Liver (tissue), 9 donors: Measurements from ENCODE around the gene BCAR1. TPM values are rescaled to one million over a fixed set of nuclear protein-coding genes. Genes with fewer than 3 reads are reported as not detected.

Experiments
- DNase-seq: peaks from one replicate; pipeline ENCODE4 v3.0.0-alpha.2; 2017; ENCODE audit warnings: low spot score
- H3K27ac ChIP-seq, 2 donors: one replicate each; pipeline ENCODE4 v1.7.0; 2013; ENCODE audit warnings: inconsistent platforms in 2 of 2, low read length in 2 of 2, control low read depth in 1 of 2, low read depth in 1 of 2, mild to moderate bottlenecking in 1 of 2
- H3K27me3 ChIP-seq, 4 donors: one replicate each; pipeline versions ENCODE4 v1.6.1 to v1.7.0; 2013; ENCODE audit warnings: low read length in 3 of 4, inconsistent platforms in 1 of 4, mild to moderate bottlenecking in 1 of 4, moderate library complexity in 1 of 4; ENCODE audit not compliant: control insufficient read depth in 4 of 4, insufficient read depth in 4 of 4
- H3K36me3 ChIP-seq, 4 donors: one replicate each; pipeline versions ENCODE4 v1.6.1 to v1.7.0; 2013; ENCODE audit warnings: low read length in 3 of 4, mild to moderate bottlenecking in 3 of 4, low read depth in 1 of 4, moderate library complexity in 1 of 4; ENCODE audit not compliant: control insufficient read depth in 4 of 4, insufficient read depth in 3 of 4
- H3K4me1 ChIP-seq, 4 donors: one replicate each; pipeline versions ENCODE4 v1.6.1 to v1.7.0; 2013; ENCODE audit warnings: low read length in 3 of 4, mild to moderate bottlenecking in 3 of 4, moderate library complexity in 1 of 4; ENCODE audit not compliant: control insufficient read depth in 4 of 4, insufficient read depth in 4 of 4
- H3K4me3 ChIP-seq, 3 donors: one replicate each; pipeline versions ENCODE4 v1.6.1 to v1.7.0; 2013; ENCODE audit warnings: low read length in 3 of 3, control low read depth in 1 of 3, low read depth in 1 of 3, mild to moderate bottlenecking in 1 of 3
- H3K9ac ChIP-seq, 2 donors: one replicate each; pipeline ENCODE4 v1.7.0; 2013; ENCODE audit warnings: low read length in 2 of 2, mild to moderate bottlenecking in 2 of 2, moderate library complexity in 2 of 2, control low read depth in 1 of 2, low read depth in 1 of 2
- H3K9me3 ChIP-seq, 4 donors: one replicate each; pipeline versions ENCODE4 v1.6.1 to v1.7.0; 2013; ENCODE audit warnings: low read length in 3 of 4; ENCODE audit not compliant: control insufficient read depth in 4 of 4
- ATF3 ChIP-seq: IDR thresholded peaks from 2 replicates; pipeline ENCODE4 v1.6.1; 2016; ENCODE audit warnings: antibody characterized with exemption
- FOXA1 ChIP-seq: IDR thresholded peaks from 2 replicates; pipeline ENCODE4 v1.6.1; 2016; ENCODE audit warnings: antibody characterized with exemption
- FOXA2 ChIP-seq: IDR thresholded peaks from 2 replicates; pipeline ENCODE4 v1.6.1; 2016; ENCODE audit warnings: antibody characterized with exemption
- GABPA ChIP-seq, 2 donors: IDR thresholded peaks in 1 of 2; conservative IDR thresholded peaks in 1 of 2; 2 replicates each; pipeline ENCODE4 v1.6.1; 2016; ENCODE audit warnings: antibody characterized with exemption in 2 of 2, mild to moderate bottlenecking in 1 of 2, moderate library complexity in 1 of 2
- HNF4A ChIP-seq, 2 donors: conservative IDR thresholded peaks; 2 replicates each; pipeline ENCODE4 v1.6.1; 2016; ENCODE audit warnings: antibody characterized with exemption in 2 of 2, mild to moderate bottlenecking in 2 of 2
- JUND ChIP-seq, 2 donors: IDR thresholded peaks; 2 replicates each; pipeline ENCODE4 v1.6.1; 2016; ENCODE audit warnings: antibody characterized with exemption in 2 of 2
- MAX ChIP-seq: IDR thresholded peaks from 2 replicates; pipeline ENCODE4 v1.6.1; 2016; ENCODE audit warnings: antibody characterized with exemption
- NR2F2 ChIP-seq: IDR thresholded peaks from 2 replicates; pipeline ENCODE4 v1.6.1; 2016; ENCODE audit warnings: antibody characterized with exemption
- RAD21 ChIP-seq, 2 donors: IDR thresholded peaks; 2 replicates each; pipeline ENCODE4 v1.6.1; 2016; ENCODE audit warnings: antibody characterized with exemption in 2 of 2, mild to moderate bottlenecking in 2 of 2
- REST ChIP-seq: IDR thresholded peaks from 2 replicates; pipeline ENCODE4 v1.6.1; 2016; ENCODE audit warnings: antibody characterized with exemption, mild to moderate bottlenecking
- RXRA ChIP-seq, 2 donors: IDR thresholded peaks; 2 replicates each; pipeline ENCODE4 v1.6.1; 2017 to 2018; ENCODE audit warnings: antibody characterized with exemption in 2 of 2, mild to moderate bottlenecking in 1 of 2
- SP1 ChIP-seq: IDR thresholded peaks from 2 replicates; pipeline ENCODE4 v1.6.1; 2018; ENCODE audit warnings: antibody characterized with exemption, mild to moderate bottlenecking
- TAF1 ChIP-seq: conservative IDR thresholded peaks from 2 replicates; pipeline ENCODE4 v1.6.1; 2016; ENCODE audit warnings: antibody characterized with exemption, mild to moderate bottlenecking
- YY1 ChIP-seq: IDR thresholded peaks from 2 replicates; pipeline ENCODE4 v1.6.1; 2016; ENCODE audit warnings: antibody characterized with exemption, mild to moderate bottlenecking
- ZBTB33 ChIP-seq: IDR thresholded peaks from 2 replicates; pipeline ENCODE4 v1.6.1; 2016; ENCODE audit warnings: antibody characterized with exemption
- WGBS: extraction: QIAGEN DNeasy Blood & Tissue Kit; methylation state at CpG from one replicate; pipeline ENCODE4 v1.1.7; 2013; 5-methylcytosine and 5-hydroxymethylcytosine counted together
- polyA plus RNA-seq, 2 donors: library from polyadenylated mRNA; stranded (reverse) in 1 of 2; unstranded in 1 of 2; fragments of 200-250 nt in 1 of 2; fragments of >200 nt in 1 of 2; fragmentation: Nextera tagmentation in 1 of 2; extraction: Ambion mirVana in 1 of 2; gene quantifications; one replicate each; pipeline versions ENCODE4 v1.2.1 to v1.2.3, GENCODE V29; 2013 to 2015
- total RNA-seq, 2 donors: library from RNA; depleted of rRNA; stranded (reverse); fragments of >200 nt; gene quantifications; one replicate each; pipeline ENCODE4 v1.2.3, GENCODE V29; 2014
- donor health status: healthy.
- donor health status: healthy.
- donor health status: healthy.
- donor health status: healthy.
- donor health status: healthy.

Gene BCAR1
- total and polyA plus RNA-seq, 4 donors, result 10.1 to 32.2 (median 20.2) TPM

- DNase-seq, result no peak
- no peaks in the 10 kb centered on the region for H3K9me3 ChIP-seq
- TF ChIP-seq MAX, result no peak
- no peak for TF ChIP-seq ATF3
- TF ChIP-seq FOXA2, result no peak
- no peak overlapping the region for H3K4me3 ChIP-seq
- no peaks in the 10 kb centered on the region for H3K27me3 ChIP-seq
- peak overlapping the region; percentile 87 to 89 for H3K27ac ChIP-seq
- WGBS, result 91% methylated on average over 13 of the region's 13 CpGs
- H3K9ac ChIP-seq, result no peak overlapping the region
- peaks cover 0 to 3% (median 1%) of the 10 kb centered on the region in 4 donors for H3K36me3 ChIP-seq
- H3K4me1 ChIP-seq, result peaks cover 20 to 64% (median 41%) of the 10 kb centered on the region in 4 donors
Observed at GRCh38 chr16:75247249-75247648, 4.2 kb downstream of the BCAR1 start.

GRCh38 chr16:75246504-75247205 is 4.8 kb downstream of the BCAR1 start:
- Histone ChIP-seq H3K4me3 (no peak overlapping the region), H3K4me1 (peaks cover 14 to 58% (median 38%) of the 10 kb centered on the region in 4 donors), H3K36me3 (peaks cover 1 to 8% (median 3%) of the 10 kb centered on the region in 4 donors), H3K27me3 (no peaks in the 10 kb centered on the region), H3K9ac (no peak overlapping the region), H3K9me3 (no peaks in the 10 kb centered on the region), H3K27ac (peak overlapping the region; percentile 87 to 89)
- TF ChIP-seq REST (no peak), ZBTB33 (no peak), YY1 (no peak), FOXA2 (no peak)
- no peak for DNase-seq
- 91% methylated on average over 12 of the region's 12 CpGs for WGBS

- DNase-seq, result no peak
- WGBS, result 48% methylated on average over 25 of the region's 25 CpGs
- Histone ChIP-seq H3K4me1 (peaks cover 14 to 53% (median 35%) of the 10 kb centered on the region in 4 donors), H3K9ac (peak overlapping the region in 1 of 2 donors; percentile 37), H3K4me3 (no peak overlapping the region), H3K27ac (peak overlapping the region; percentile 87 to 89), H3K27me3 (no peaks in the 10 kb centered on the region), H3K36me3 (peaks cover 7 to 17% (median 8%) of the 10 kb centered on the region in 4 donors), H3K9me3 (no peaks in the 10 kb centered on the region)
- TF ChIP-seq NR2F2, result peak; percentile 90
- no peak for TF ChIP-seq YY1
- TF ChIP-seq SP1, result peak; percentile 6
- TF ChIP-seq RAD21 (IDR thresholded peaks at IDR 0.05), result peak in 1 of 2 donors; percentile 32
- TF ChIP-seq FOXA1, result no peak
- TF ChIP-seq GABPA (IDR thresholded peaks at IDR 0.05 in 1 of 2, conservative IDR thresholded peaks at IDR 0.05 in 1 of 2), result no peak
- TF ChIP-seq JUND (IDR thresholded peaks at IDR 0.05), result peak; percentile 68 to 81
- peak in 1 of 2 donors; percentile 32 for TF ChIP-seq RXRA (IDR thresholded peaks at IDR 0.05)
- TF ChIP-seq TAF1, result no peak
- peak in 1 of 2 donors; percentile 3 for TF ChIP-seq HNF4A (conservative IDR thresholded peaks at IDR 0.05)
- no peak for TF ChIP-seq MAX
Observed at GRCh38 chr16:75244844-75245758, 6.3 kb downstream of the BCAR1 start.
